Measurements from ENCODE around the gene TOR3A.

GRCh38 chr1:179043266-179043665 is 38.6 kb upstream of the TOR3A start:
- TF ChIP-seq CTCF (IDR thresholded peaks at IDR 0.05) (no peak), POLR2A (IDR thresholded peaks at IDR 0.05) (no peak), POLR2AphosphoS5 (IDR thresholded peaks at IDR 0.05) (no peak), EP300 (IDR thresholded peaks at IDR 0.05) (no peak)
